ENCODE results near the gene MGAT5B. TPM values are rescaled to one million over a fixed set of nuclear protein-coding genes. Genes with fewer than 3 reads are reported as not detected.

Gene MGAT5B
- total and polyA plus RNA-seq, 2 experiments from 2014 or later: 1.6 to 10.0 TPM

DNA sequence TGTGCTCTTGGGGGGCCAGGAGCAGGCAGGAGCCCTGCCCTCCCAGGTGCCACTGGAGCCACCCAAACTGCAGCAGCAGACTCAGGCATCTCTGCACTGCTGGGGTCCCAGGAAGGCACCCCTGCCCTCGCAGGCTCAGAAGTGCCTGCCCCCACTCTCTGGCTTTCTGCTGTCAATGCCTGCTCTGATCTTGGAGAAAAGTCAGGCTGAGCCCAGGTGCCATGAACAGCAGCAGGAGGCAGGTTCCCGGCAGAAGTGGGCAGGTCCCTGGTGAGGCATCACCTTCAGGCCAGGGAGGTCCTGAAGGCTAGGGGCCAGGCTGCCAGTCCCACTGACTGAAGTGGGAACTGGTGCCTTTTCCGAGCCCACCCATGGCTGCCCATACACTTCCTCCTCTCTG, 106.5 kb downstream of the MGAT5B start:
- H3K4me3 ChIP-seq: no peak overlapping the region
- ATAC-seq (no peak), DNase-seq (ENCODE audit: low spot score) (no peak)
- H3K79me2 ChIP-seq (replicated peaks; ENCODE audit: insufficient read depth): no peaks in the 10 kb centered on the region
- H3K4me1 Mint-ChIP-seq: peaks cover 31% of the 10 kb centered on the region
- peaks cover 38% of the 10 kb centered on the region for H3K9me3 Mint-ChIP-seq
- no peak overlapping the region for H3K27ac ChIP-seq (ENCODE audit: low read depth)
- H3K36me3 ChIP-seq (ENCODE audit: insufficient read depth): no peaks in the 10 kb centered on the region
- H3K4me2 ChIP-seq: no peak overlapping the region
- no peaks in the 10 kb centered on the region for H4K20me1 ChIP-seq (replicated peaks; ENCODE audit: insufficient read depth)
- H3K4me1 ChIP-seq (ENCODE audit: insufficient read depth): peaks cover 27% of the 10 kb centered on the region
- peaks cover 19% of the 10 kb centered on the region for H3K27me3 Mint-ChIP-seq (ENCODE audit: insufficient read depth, low read depth, poor library complexity)
- peaks cover 9% of the 10 kb centered on the region; the same call in 2 of the 3 replicates for H3K36me3 Mint-ChIP-seq (ENCODE audit: low read depth)
- H3K27ac Mint-ChIP-seq: no peak overlapping the region
- TF ChIP-seq ZNF462 (CRISPR knock-in tag; IDR thresholded peaks at IDR 0.05) (no peak), STAT1 (IDR thresholded peaks at IDR 0.05; ENCODE audit: unreplicated experiment) (no peak), JUNB (IDR thresholded peaks at IDR 0.05; ENCODE audit: unreplicated experiment) (no peak), ZNF331 (CRISPR knock-in tag; IDR thresholded peaks at IDR 0.05; ENCODE audit: low read depth) (no peak), ZNF114 (CRISPR knock-in tag; IDR thresholded peaks at IDR 0.05) (no peak), EZH2phosphoT487 (IDR thresholded peaks at IDR 0.05; ENCODE audit: unreplicated experiment) (no peak), POLR2AphosphoS5 (IDR thresholded peaks at IDR 0.05; ENCODE audit: low read depth) (no peak), EZH2 (IDR thresholded peaks at IDR 0.05; ENCODE audit: low read depth, unreplicated experiment) (no peak), ETS1 (IDR thresholded peaks at IDR 0.05) (no peak), CREB1 (CRISPR knock-in tag; IDR thresholded peaks at IDR 0.05; ENCODE audit: low read depth) (no peak), NANOG (IDR thresholded peaks at IDR 0.05; ENCODE audit: borderline replicate concordance) (no peak)
- TF ChIP-seq, protein P1, sequence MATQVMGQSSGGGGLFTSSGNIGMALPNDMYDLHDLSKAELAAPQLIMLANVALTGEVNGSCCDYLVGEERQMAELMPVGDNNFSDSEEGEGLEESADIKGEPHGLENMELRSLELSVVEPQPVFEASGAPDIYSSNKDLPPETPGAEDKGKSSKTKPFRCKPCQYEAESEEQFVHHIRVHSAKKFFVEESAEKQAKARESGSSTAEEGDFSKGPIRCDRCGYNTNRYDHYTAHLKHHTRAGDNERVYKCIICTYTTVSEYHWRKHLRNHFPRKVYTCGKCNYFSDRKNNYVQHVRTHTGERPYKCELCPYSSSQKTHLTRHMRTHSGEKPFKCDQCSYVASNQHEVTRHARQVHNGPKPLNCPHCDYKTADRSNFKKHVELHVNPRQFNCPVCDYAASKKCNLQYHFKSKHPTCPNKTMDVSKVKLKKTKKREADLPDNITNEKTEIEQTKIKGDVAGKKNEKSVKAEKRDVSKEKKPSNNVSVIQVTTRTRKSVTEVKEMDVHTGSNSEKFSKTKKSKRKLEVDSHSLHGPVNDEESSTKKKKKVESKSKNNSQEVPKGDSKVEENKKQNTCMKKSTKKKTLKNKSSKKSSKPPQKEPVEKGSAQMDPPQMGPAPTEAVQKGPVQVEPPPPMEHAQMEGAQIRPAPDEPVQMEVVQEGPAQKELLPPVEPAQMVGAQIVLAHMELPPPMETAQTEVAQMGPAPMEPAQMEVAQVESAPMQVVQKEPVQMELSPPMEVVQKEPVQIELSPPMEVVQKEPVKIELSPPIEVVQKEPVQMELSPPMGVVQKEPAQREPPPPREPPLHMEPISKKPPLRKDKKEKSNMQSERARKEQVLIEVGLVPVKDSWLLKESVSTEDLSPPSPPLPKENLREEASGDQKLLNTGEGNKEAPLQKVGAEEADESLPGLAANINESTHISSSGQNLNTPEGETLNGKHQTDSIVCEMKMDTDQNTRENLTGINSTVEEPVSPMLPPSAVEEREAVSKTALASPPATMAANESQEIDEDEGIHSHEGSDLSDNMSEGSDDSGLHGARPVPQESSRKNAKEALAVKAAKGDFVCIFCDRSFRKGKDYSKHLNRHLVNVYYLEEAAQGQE (IDR thresholded peaks at IDR 0.05; ENCODE audit: unreplicated experiment): no peak
- TF ChIP-seq, protein P2, sequence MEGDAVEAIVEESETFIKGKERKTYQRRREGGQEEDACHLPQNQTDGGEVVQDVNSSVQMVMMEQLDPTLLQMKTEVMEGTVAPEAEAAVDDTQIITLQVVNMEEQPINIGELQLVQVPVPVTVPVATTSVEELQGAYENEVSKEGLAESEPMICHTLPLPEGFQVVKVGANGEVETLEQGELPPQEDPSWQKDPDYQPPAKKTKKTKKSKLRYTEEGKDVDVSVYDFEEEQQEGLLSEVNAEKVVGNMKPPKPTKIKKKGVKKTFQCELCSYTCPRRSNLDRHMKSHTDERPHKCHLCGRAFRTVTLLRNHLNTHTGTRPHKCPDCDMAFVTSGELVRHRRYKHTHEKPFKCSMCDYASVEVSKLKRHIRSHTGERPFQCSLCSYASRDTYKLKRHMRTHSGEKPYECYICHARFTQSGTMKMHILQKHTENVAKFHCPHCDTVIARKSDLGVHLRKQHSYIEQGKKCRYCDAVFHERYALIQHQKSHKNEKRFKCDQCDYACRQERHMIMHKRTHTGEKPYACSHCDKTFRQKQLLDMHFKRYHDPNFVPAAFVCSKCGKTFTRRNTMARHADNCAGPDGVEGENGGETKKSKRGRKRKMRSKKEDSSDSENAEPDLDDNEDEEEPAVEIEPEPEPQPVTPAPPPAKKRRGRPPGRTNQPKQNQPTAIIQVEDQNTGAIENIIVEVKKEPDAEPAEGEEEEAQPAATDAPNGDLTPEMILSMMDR (conservative IDR thresholded peaks at IDR 0.05; ENCODE audit: low read depth in 2 of 2): no peak
- H3K4me3 Mint-ChIP-seq: no peak overlapping the region
- no peak overlapping the region for H2AFZ ChIP-seq
- H3F3A ChIP-seq (replicated peaks; ENCODE audit: low read depth): no peaks in the 10 kb centered on the region; the same call in 1 of the 2 replicates
- H3K27me3 ChIP-seq (ENCODE audit: insufficient read depth): no peaks in the 10 kb centered on the region
- no peaks in the 10 kb centered on the region for H3K9me2 ChIP-seq (ENCODE audit: insufficient read depth)
